HCT116 (cell line): Measurements from ENCODE around the gene PPM1D. TPM values are rescaled to one million over a fixed set of nuclear protein-coding genes. Genes with fewer than 3 reads are reported as not detected.

Experiments
- ATAC-seq: fragments of 200-7000 bp; cut with Tn5 transposase; 2 replicates; pipeline ENCODE4 v1.9.1; 2020; ENCODE audit warnings: mild to moderate bottlenecking, moderate library complexity
- BruUV-seq: library from RNA; stranded (reverse); fragments of 400-500 nt; replicated peaks from 2 replicates; lab custom pipeline; 2021; lab: Mats Ljungman, UMichigan
- CTCF ChIA-PET: fragments of 300-600 bp; sonication (Branson Sonifier 250); formaldehyde crosslinking; loops from one replicate; lab custom pipeline; 2021; ENCODE audit warnings: antibody characterized with exemption; lab: Charles Lee
- POLR2A ChIA-PET: fragments of 300-600, 350-600 bp; sonication (Branson Sonifier 250); formaldehyde crosslinking; loops from one replicate; lab custom pipeline; 2021; ENCODE audit warnings: antibody characterized with exemption; lab: Charles Lee
- RAD21 ChIA-PET, 2 experiments: fragments of 300-600 bp; sonication (Branson Sonifier 250); formaldehyde crosslinking; loops; one replicate each; lab custom pipeline; 2023; ENCODE audit warnings: low total read pairs in 2 of 2; ENCODE audit not compliant: uncharacterized antibody in 2 of 2, unreplicated experiment in 2 of 2, low non-redundant PET in 1 of 2; lab: Charles Lee
- DNase-seq: peaks from one replicate; pipeline ENCODE4 v3.0.0-alpha.2; 2010; ENCODE audit warnings: low read depth, low spot score
- H2AFZ ChIP-seq: fragments of 200-600 bp; shearing (Covaris generic), sonication (generic); 2 replicates; pipeline ENCODE4 v1.6.1; 2017; ENCODE audit warnings: low read depth, mixed run types, mixed read lengths, antibody characterized with exemption, low read length; ENCODE audit not compliant: poor library complexity, severe bottlenecking
- H3K27ac ChIP-seq: 2 replicates; pipeline ENCODE4 v1.5.1; 2012; ENCODE audit warnings: low read depth, low read length
- H3K27me3 ChIP-seq: fragments of 200-600 bp; sonication (generic); 2 replicates; pipeline ENCODE4 v1.6.1; 2016; ENCODE audit warnings: mixed run types, low read length, mixed read lengths; ENCODE audit not compliant: insufficient read depth
- H3K36me3 ChIP-seq, 2 experiments: fragments of 200-500 bp in 1 of 2; fragments of 200-600 bp in 1 of 2; sonication (Bioruptor generic) in 1 of 2; sonication (generic) in 1 of 2; 2 replicates each; pipeline versions ENCODE4 v1.5.1 to v1.6.1; 2014 to 2016; ENCODE audit warnings: low read length in 2 of 2, inconsistent platforms in 1 of 2, mixed read lengths in 1 of 2, mixed run types in 1 of 2; ENCODE audit not compliant: insufficient read depth in 2 of 2, control insufficient read depth in 1 of 2
- H3K4me1 ChIP-seq, 2 experiments: fragments of 200-600 bp in 1 of 2; sonication (generic) in 1 of 2; 2 replicates each; pipeline versions ENCODE4 v1.5.1 to v1.6.1; 2012 to 2017; ENCODE audit warnings: low read length in 2 of 2, inconsistent platforms in 1 of 2, mild to moderate bottlenecking in 1 of 2, mixed read lengths in 1 of 2, mixed run types in 1 of 2, moderate library complexity in 1 of 2; ENCODE audit not compliant: insufficient read depth in 2 of 2, control insufficient read depth in 1 of 2
- H3K4me2 ChIP-seq: fragments of 200-600 bp; sonication (generic); 2 replicates; pipeline ENCODE4 v1.6.1; 2017; ENCODE audit warnings: mixed run types, low read length, mixed read lengths
- H3K4me3 ChIP-seq, 2 experiments: fragments of 200-600 bp in 1 of 2; sonication (generic) in 1 of 2; replicated peaks in 1 of 2; 2 replicates each; pipeline ENCODE4 v1.5.1; 2011 to 2016; ENCODE audit warnings: low read length in 2 of 2, control low read depth in 1 of 2, low read depth in 1 of 2, mild to moderate bottlenecking in 1 of 2, mixed read lengths in 1 of 2, mixed run types in 1 of 2
- H3K79me2 ChIP-seq: fragments of 200-600 bp; sonication (generic); 2 replicates; pipeline ENCODE4 v1.6.1; 2017; ENCODE audit warnings: mild to moderate bottlenecking, mixed run types, low read length, moderate library complexity, mixed read lengths; ENCODE audit not compliant: insufficient read depth
- H3K9ac ChIP-seq: fragments of 200-600 bp; sonication (generic); 2 replicates; pipeline ENCODE4 v1.6.1; 2016; ENCODE audit warnings: low read length, mixed read lengths
- H3K9me2 ChIP-seq: fragments of 200-600 bp; sonication (generic), shearing (Covaris generic); 2 replicates; pipeline ENCODE4 v1.6.1; 2017; ENCODE audit warnings: mixed run types, mild to moderate bottlenecking, moderate library complexity; ENCODE audit not compliant: insufficient read depth
- H3K9me3 ChIP-seq, 2 experiments: fragments of 200-500 bp in 1 of 2; fragments of 200-600 bp in 1 of 2; sonication (Bioruptor generic) in 1 of 2; sonication (generic) in 1 of 2; 2 replicates each; pipeline ENCODE4 v1.6.1; 2014 to 2017; ENCODE audit warnings: low read length in 2 of 2, mixed read lengths in 2 of 2, inconsistent platforms in 1 of 2, low read depth in 1 of 2, mild to moderate bottlenecking in 1 of 2, mixed run types in 1 of 2, moderate library complexity in 1 of 2; ENCODE audit not compliant: control insufficient read depth in 1 of 2, insufficient read depth in 1 of 2
- H4K20me1 ChIP-seq: fragments of 200-600 bp; sonication (generic), shearing (Covaris generic); 2 replicates; pipeline ENCODE4 v1.6.1; 2017; ENCODE audit warnings: mixed run types, mild to moderate bottlenecking, moderate library complexity; ENCODE audit not compliant: insufficient read depth
- ATF3 ChIP-seq: IDR thresholded peaks from 2 replicates; pipeline ENCODE4 v1.6.1; 2012
- CBX3 ChIP-seq: IDR thresholded peaks from 2 replicates; pipeline ENCODE4 v1.6.1; 2012; ENCODE audit warnings: low read depth
- CEBPB ChIP-seq: IDR thresholded peaks from 2 replicates; pipeline ENCODE4 v1.6.1; 2012; ENCODE audit warnings: low read depth
- EGR1 ChIP-seq: IDR thresholded peaks from 2 replicates; pipeline ENCODE4 v1.6.1; 2012; ENCODE audit warnings: low read depth
- EZH2 ChIP-seq: fragments of 200-600 bp; sonication (generic); IDR thresholded peaks from 2 replicates; pipeline ENCODE4 v1.6.1; 2017; ENCODE audit warnings: antibody characterized with exemption, mixed run types
- EZH2phosphoT487 ChIP-seq: fragments of 200-600 bp; IDR thresholded peaks from 2 replicates; pipeline ENCODE4 v1.6.1; 2018; ENCODE audit warnings: antibody characterized with exemption, borderline replicate concordance
- FOSL1 ChIP-seq: IDR thresholded peaks from 2 replicates; pipeline ENCODE4 v1.6.1; 2012; ENCODE audit warnings: low read depth
- MAX ChIP-seq: IDR thresholded peaks from 2 replicates; pipeline ENCODE4 v1.6.1; 2012
- POLR2A ChIP-seq: IDR thresholded peaks from 2 replicates; pipeline ENCODE4 v1.7.0; 2011; ENCODE audit warnings: borderline replicate concordance; ENCODE audit not compliant: insufficient read depth, insufficient read length; ENCODE audit errors: extremely low read depth
- POLR2AphosphoS5 ChIP-seq: IDR thresholded peaks from 2 replicates; pipeline ENCODE4 v1.6.1; 2011; ENCODE audit warnings: mild to moderate bottlenecking, low read depth, low read length, moderate library complexity
- SIN3A ChIP-seq: IDR thresholded peaks from 2 replicates; pipeline ENCODE4 v1.6.1; 2012; ENCODE audit warnings: low read depth
- SRF ChIP-seq: IDR thresholded peaks from 2 replicates; pipeline ENCODE4 v1.6.1; 2012; ENCODE audit warnings: low read depth
- TCF7L2 ChIP-seq: IDR thresholded peaks from 2 replicates; pipeline ENCODE4 v1.7.0; 2011; ENCODE audit warnings: borderline replicate concordance, inconsistent platforms; ENCODE audit not compliant: insufficient read depth, insufficient read length; ENCODE audit errors: extremely low read depth
- YY1 ChIP-seq: IDR thresholded peaks from 2 replicates; pipeline ENCODE4 v1.6.1; 2011; ENCODE audit warnings: low read length, low read depth, moderate library complexity, mild to moderate bottlenecking; ENCODE audit not compliant: insufficient replicate concordance; ENCODE audit errors: extremely low read depth
- intact Hi-C: fragments of 100-400 bp; cut with micrococcal nuclease; formaldehyde crosslinking; loops from 2 replicates; pipeline ENCODE4 v1.10.0; 2022
- total RNA-seq: library from RNA; stranded (reverse); gene quantifications from one replicate; pipeline ENCODE4 v1.2.1, GENCODE V29; 2021; ENCODE audit not compliant: unreplicated experiment

Gene PPM1D
- total RNA-seq, 1 experiment from 2014 or later = 29.1 TPM

GRCh38 chr17:60559995-60560859 is 39.8 kb upstream of the PPM1D start:
- H3K4me1 ChIP-seq = peaks cover 0 to 3% of the 10 kb centered on the region in 2 experiments; a peak in 1 of 4 replicates
- DNase-seq (no peak), ATAC-seq (no peak)
- H3K9me2 ChIP-seq = no peaks in the 10 kb centered on the region
- no peak overlapping the region for H3K27ac ChIP-seq
- intact Hi-C loops = no loop called here
- H2AFZ ChIP-seq = no peak overlapping the region
- no peaks in the 10 kb centered on the region for H3K27me3 ChIP-seq
- TF ChIP-seq ATF3 (no peak), SRF (no peak), YY1 (no peak), POLR2A (no peak), CEBPB (no peak), FOSL1 (no peak), SIN3A (no peak), CBX3 (no peak)
- ChIA-PET CTCF (no interaction called here), RAD21 (no interaction called here), POLR2A (no interaction called here)
- H3K9ac ChIP-seq = no peak overlapping the region
- H3K4me3 ChIP-seq = no peak overlapping the region
- no peaks in the 10 kb centered on the region for H3K79me2 ChIP-seq
- peaks cover 6 to 19% of the 10 kb centered on the region in 2 experiments; a peak in 3 of 4 replicates for H3K9me3 ChIP-seq
- BruUV-seq = no TSS peak
- no peaks in the 10 kb centered on the region for H4K20me1 ChIP-seq
- H3K4me2 ChIP-seq = no peak overlapping the region
- no peaks in the 10 kb centered on the region for H3K36me3 ChIP-seq

GRCh38 chr17:60560860-60561257 is 39.1 kb upstream of the PPM1D start:
- ATAC-seq (no peak), DNase-seq (no peak)
- Histone ChIP-seq H3K4me1 (peaks cover 0 to 4% of the 10 kb centered on the region in 2 experiments; a peak in 1 of 4 replicates), H3K27ac (no peak overlapping the region), H3K4me3 (no peak overlapping the region), H2AFZ (no peak overlapping the region), H3K9me3 (peaks cover 6 to 19% of the 10 kb centered on the region in 2 experiments; a peak in 3 of 4 replicates), H3K27me3 (no peaks in the 10 kb centered on the region), H3K9me2 (no peaks in the 10 kb centered on the region), H3K36me3 (no peaks in the 10 kb centered on the region), H3K4me2 (no peak overlapping the region), H3K79me2 (no peaks in the 10 kb centered on the region), H4K20me1 (no peaks in the 10 kb centered on the region), H3K9ac (no peak overlapping the region)
- no peak for TF ChIP-seq TCF7L2
- TF ChIP-seq POLR2A = no peak
- no peak for TF ChIP-seq POLR2AphosphoS5
- no peak for TF ChIP-seq EZH2phosphoT487
- TF ChIP-seq EGR1 = no peak
- no peak for TF ChIP-seq MAX
- TF ChIP-seq EZH2 = no peak
- TF ChIP-seq YY1 = no peak
- CTCF ChIA-PET = no interaction called here
- POLR2A ChIA-PET = no interaction called here
- BruUV-seq = no TSS peak
- intact Hi-C loops = no loop called here
- RAD21 ChIA-PET = no interaction called here
